Astrocyte (in vitro differentiated cells and primary cell): Measurements from ENCODE around the gene P2RY8. TPM values are rescaled to one million over a fixed set of nuclear protein-coding genes. Genes with fewer than 3 reads are reported as not detected.
A peak's percentile ranks its signal among the peaks of the same experiment; 100 is the strongest.

Experiments used
- DNase-seq: peaks from one replicate; pipeline ENCODE4 v3.0.0-alpha.2; 2010; ENCODE audit warnings: low read depth
- FAIRE-seq: peaks from 2 replicates; lab custom pipeline; 2011; peaks lifted over from hg19 to GRCh38; lab: Jason Lieb, UNC
- H2AFZ ChIP-seq: 2 replicates; pipeline ENCODE4 v1.6.0; 2012; ENCODE audit warnings: low read depth, low read length, inconsistent platforms
- H3K27ac ChIP-seq: 2 replicates; pipeline ENCODE4 v1.5.1; 2011; ENCODE audit warnings: low read depth, low read length, inconsistent platforms
- H3K27me3 ChIP-seq: 2 replicates; pipeline ENCODE4 v1.6.0; 2011; ENCODE audit warnings: low read length, inconsistent platforms; ENCODE audit not compliant: insufficient read depth
- H3K36me3 ChIP-seq: 2 replicates; pipeline ENCODE4 v1.5.1; 2011; ENCODE audit warnings: low read length, inconsistent platforms; ENCODE audit not compliant: insufficient read depth
- H3K4me1 ChIP-seq: 2 replicates; pipeline ENCODE4 v1.5.1; 2011; ENCODE audit warnings: low read length, inconsistent platforms; ENCODE audit not compliant: insufficient read depth
- H3K4me2 ChIP-seq: 2 replicates; pipeline ENCODE4 v1.6.0; 2012; ENCODE audit warnings: low read length, inconsistent platforms
- H3K4me3 ChIP-seq: 2 replicates; pipeline ENCODE4 v1.5.1; 2011; ENCODE audit warnings: low read depth, mild to moderate bottlenecking, low read length, inconsistent platforms; ENCODE audit not compliant: insufficient read depth
- H3K79me2 ChIP-seq: 2 replicates; pipeline ENCODE4 v1.6.0; 2012; ENCODE audit warnings: mild to moderate bottlenecking, low read length, inconsistent platforms; ENCODE audit not compliant: insufficient read depth
- H3K9ac ChIP-seq: 2 replicates; pipeline ENCODE4 v1.6.0; 2012; ENCODE audit warnings: mild to moderate bottlenecking, low read length, inconsistent platforms
- H3K9me3 ChIP-seq: 2 replicates; pipeline ENCODE4 v1.5.1; 2012; ENCODE audit warnings: low read depth, mild to moderate bottlenecking, low read length, inconsistent platforms; ENCODE audit not compliant: insufficient read depth
- H4K20me1 ChIP-seq: 2 replicates; pipeline ENCODE4 v1.6.0; 2012; ENCODE audit warnings: low read length, inconsistent platforms; ENCODE audit not compliant: insufficient read depth
- H3K27ac Mint-ChIP-seq: one replicate; pipeline ENCODE4 v1.8.0; 2021; ENCODE audit warnings: mild to moderate bottlenecking, mixed read lengths; ENCODE audit not compliant: unreplicated experiment
- H3K27me3 Mint-ChIP-seq: one replicate; pipeline ENCODE4 v1.8.0; 2021; ENCODE audit warnings: low read depth, mixed read lengths; ENCODE audit not compliant: unreplicated experiment
- H3K36me3 Mint-ChIP-seq: one replicate; pipeline ENCODE4 v1.8.0; 2021; ENCODE audit warnings: low read depth, mixed read lengths; ENCODE audit not compliant: unreplicated experiment
- H3K4me1 Mint-ChIP-seq: one replicate; pipeline ENCODE4 v1.8.0; 2021; ENCODE audit warnings: low read depth, mixed read lengths; ENCODE audit not compliant: unreplicated experiment
- H3K4me3 Mint-ChIP-seq: one replicate; pipeline ENCODE4 v1.8.0; 2021; ENCODE audit warnings: mild to moderate bottlenecking, moderate library complexity, mixed read lengths; ENCODE audit not compliant: unreplicated experiment
- H3K9me3 Mint-ChIP-seq: one replicate; pipeline ENCODE4 v1.8.0; 2021; ENCODE audit warnings: mild to moderate bottlenecking, mixed read lengths; ENCODE audit not compliant: unreplicated experiment
- CTCF ChIP-seq: IDR thresholded peaks from 2 replicates; pipeline ENCODE4 v1.5.1; 2011; ENCODE audit warnings: low read depth, mild to moderate bottlenecking, inconsistent platforms, low read length, moderate library complexity; ENCODE audit not compliant: insufficient read depth
- EZH2 ChIP-seq: IDR thresholded peaks from 2 replicates; pipeline ENCODE4 v1.6.1; 2012; ENCODE audit warnings: mild to moderate bottlenecking, low read length, inconsistent platforms; ENCODE audit not compliant: insufficient read depth
- total RNA-seq: library from RNA; stranded (reverse); gene quantifications from 2 replicates; pipeline ENCODE4 v1.2.1, GENCODE V29; 2021

P2RY8 gene
- total RNA-seq, 1 donor from 2014 or later: not detected

- H4K20me1 ChIP-seq: no peaks in the 10 kb centered on the region
- no peak for FAIRE-seq
- H3K4me3 ChIP-seq: no peak overlapping the region
- peak overlapping the region; percentile 75 for H3K4me2 ChIP-seq
- H3K79me2 ChIP-seq: no peaks in the 10 kb centered on the region
- peaks cover 10% of the 10 kb centered on the region for H3K4me1 ChIP-seq
- Mint-ChIP-seq H3K36me3 (no peaks in the 10 kb centered on the region), H3K27me3 (peaks cover 8% of the 10 kb centered on the region), H3K4me1 (no peaks in the 10 kb centered on the region), H3K9me3 (peaks cover 5% of the 10 kb centered on the region), H3K27ac (no peak overlapping the region), H3K4me3 (no peak overlapping the region)
- peaks cover 11% of the 10 kb centered on the region for H3K27me3 ChIP-seq
- no peak overlapping the region for H3K9ac ChIP-seq
- peak overlapping the region; percentile 8 for H2AFZ ChIP-seq
- H3K9me3 ChIP-seq: no peaks in the 10 kb centered on the region
- TF ChIP-seq CTCF: no peak
- TF ChIP-seq EZH2: no peak
- H3K27ac ChIP-seq: no peak overlapping the region
- no peaks in the 10 kb centered on the region for H3K36me3 ChIP-seq
- peak; percentile 87 for DNase-seq
These were observed 74.3 kb downstream of the P2RY8 start for GRCh38 chrX:1462596-1463251.

GRCh38 chrX:1462110-1462509, 74.9 kb downstream of the P2RY8 start:
- no peaks in the 10 kb centered on the region for H3K4me1 Mint-ChIP-seq
- H3K4me2 ChIP-seq: no peak overlapping the region
- TF ChIP-seq EZH2 (no peak), CTCF (no peak)
- H3K36me3 ChIP-seq: no peaks in the 10 kb centered on the region
- H3K27ac ChIP-seq: no peak overlapping the region
- no peak overlapping the region for H3K9ac ChIP-seq
- peaks cover 1% of the 10 kb centered on the region for H3K9me3 Mint-ChIP-seq
- DNase-seq (no peak), FAIRE-seq (no peak)
- H4K20me1 ChIP-seq: no peaks in the 10 kb centered on the region
- no peak overlapping the region for H2AFZ ChIP-seq
- peaks cover 4% of the 10 kb centered on the region for H3K27me3 Mint-ChIP-seq
- H3K27me3 ChIP-seq: peaks cover 9% of the 10 kb centered on the region
- H3K9me3 ChIP-seq: no peaks in the 10 kb centered on the region
- no peak overlapping the region for H3K27ac Mint-ChIP-seq
- H3K4me3 Mint-ChIP-seq: no peak overlapping the region
- H3K4me3 ChIP-seq: no peak overlapping the region
- H3K4me1 ChIP-seq: peaks cover 10% of the 10 kb centered on the region
- H3K36me3 Mint-ChIP-seq: no peaks in the 10 kb centered on the region
- no peaks in the 10 kb centered on the region for H3K79me2 ChIP-seq

GRCh38 chrX:1455948-1456280, 81.1 kb downstream of the P2RY8 start:
- Mint-ChIP-seq H3K9me3 (peaks cover 2% of the 10 kb centered on the region), H3K4me1 (no peaks in the 10 kb centered on the region), H3K27me3 (no peaks in the 10 kb centered on the region), H3K27ac (no peak overlapping the region), H3K36me3 (no peaks in the 10 kb centered on the region), H3K4me3 (no peak overlapping the region)
- H3K27me3 ChIP-seq: no peaks in the 10 kb centered on the region
- DNase-seq: no peak
- H3K9ac ChIP-seq: no peak overlapping the region
- peaks cover 16% of the 10 kb centered on the region for H3K79me2 ChIP-seq
- no peak overlapping the region for H3K4me3 ChIP-seq
- no peak overlapping the region for H3K27ac ChIP-seq
- no peaks in the 10 kb centered on the region for H3K9me3 ChIP-seq
- no peak overlapping the region for H2AFZ ChIP-seq
- TF ChIP-seq EZH2 (no peak), CTCF (no peak)
- no peak overlapping the region for H3K4me2 ChIP-seq
- peaks cover 5% of the 10 kb centered on the region for H4K20me1 ChIP-seq
- no peaks in the 10 kb centered on the region for H3K36me3 ChIP-seq
- no peak for FAIRE-seq
- H3K4me1 ChIP-seq: no peaks in the 10 kb centered on the region
